CD14-positive monocyte (primary cell): ENCODE data around the gene IL13. TPM values are rescaled to one million over a fixed set of nuclear protein-coding genes. Genes with fewer than 3 reads are reported as not detected.

Source experiments
- DNase-seq, 3 donors: peaks; one replicate each; pipeline ENCODE4 v3.0.0-alpha.2; 2011 to 2022
- H2AFZ ChIP-seq: 2 replicates; pipeline ENCODE4 v1.6.0; 2012; ENCODE audit warnings: mild to moderate bottlenecking, low read depth, low read length, inconsistent platforms; ENCODE audit not compliant: insufficient read depth, poor library complexity, severe bottlenecking
- H3K27ac ChIP-seq, 2 donors: 1 replicate in 1 of 2; 2 replicates in 1 of 2; pipeline ENCODE4 v1.5.1; 2012 to 2013; ENCODE audit warnings: low read length in 2 of 2, control low read depth in 1 of 2, inconsistent platforms in 1 of 2, low read depth in 1 of 2, mild to moderate bottlenecking in 1 of 2
- H3K27me3 ChIP-seq, 2 donors: one replicate each; pipeline versions ENCODE4 v1.6.0 to v1.6.1; 2011 to 2013; ENCODE audit warnings: low read length in 2 of 2; ENCODE audit not compliant: control insufficient read depth in 2 of 2, insufficient read depth in 2 of 2
- H3K36me3 ChIP-seq, 2 donors: replicated peaks in 1 of 2; 1 replicate in 1 of 2; 2 replicates in 1 of 2; pipeline versions ENCODE4 v1.5.1 to v1.6.1; 2012 to 2013; ENCODE audit warnings: low read length in 2 of 2, control low read depth in 1 of 2, inconsistent platforms in 1 of 2, mild to moderate bottlenecking in 1 of 2; ENCODE audit not compliant: insufficient read depth in 2 of 2, control insufficient read depth in 1 of 2
- H3K4me1 ChIP-seq, 2 donors: 1 replicate in 1 of 2; 2 replicates in 1 of 2; pipeline versions ENCODE4 v1.5.1 to v1.6.1; 2012 to 2013; ENCODE audit warnings: low read length in 2 of 2, control low read depth in 1 of 2, inconsistent platforms in 1 of 2, mild to moderate bottlenecking in 1 of 2, moderate library complexity in 1 of 2; ENCODE audit not compliant: insufficient read depth in 2 of 2, control insufficient read depth in 1 of 2
- H3K4me2 ChIP-seq: replicated peaks from 2 replicates; pipeline ENCODE3; 2012; ENCODE audit warnings: low read length, moderate library complexity, mild to moderate bottlenecking; ENCODE audit not compliant: poor library complexity, severe bottlenecking; ENCODE audit errors: extremely low read depth
- H3K4me3 ChIP-seq, 3 experiments: fragments of 200-600 bp in 1 of 3; sonication (generic) in 1 of 3; replicated peaks in 1 of 3; 1 replicate in 2 of 3; 2 replicates in 1 of 3; pipeline ENCODE4 v1.5.1; 2011 to 2013; ENCODE audit warnings: low read length in 3 of 3, mild to moderate bottlenecking in 3 of 3, control low read depth in 2 of 3, low read depth in 2 of 3, inconsistent platforms in 1 of 3, moderate library complexity in 1 of 3
- H3K79me2 ChIP-seq: 2 replicates; pipeline ENCODE4 v1.6.0; 2012; ENCODE audit warnings: mild to moderate bottlenecking, control low read depth, inconsistent platforms, low read length, moderate library complexity; ENCODE audit not compliant: insufficient read depth
- H3K9ac ChIP-seq: 2 replicates; pipeline ENCODE4 v1.6.0; 2017; ENCODE audit warnings: low read length, mild to moderate bottlenecking; ENCODE audit not compliant: insufficient read depth, poor library complexity, severe bottlenecking
- H3K9me3 ChIP-seq, 2 donors: replicated peaks in 1 of 2; 1 replicate in 1 of 2; 2 replicates in 1 of 2; pipeline versions ENCODE4 v1.5.1 to v1.6.1; 2012 to 2013; ENCODE audit warnings: low read length in 2 of 2, control low read depth in 1 of 2; ENCODE audit not compliant: control insufficient read depth in 1 of 2, insufficient read depth in 1 of 2
- H4K20me1 ChIP-seq: 2 replicates; pipeline ENCODE4 v1.6.0; 2012; ENCODE audit warnings: mild to moderate bottlenecking, low read length, control low read depth, moderate library complexity; ENCODE audit not compliant: insufficient read depth
- H3K27ac Mint-ChIP-seq, 7 donors: one replicate each; pipeline ENCODE4 v1.8.0; 2020; ENCODE audit warnings: mild to moderate bottlenecking in 7 of 7, mixed read lengths in 7 of 7, moderate library complexity in 6 of 7, inconsistent platforms in 2 of 7
- H3K27me3 Mint-ChIP-seq, 3 donors: one replicate each; pipeline ENCODE4 v1.8.0; 2021 to 2022; ENCODE audit warnings: low read depth in 3 of 3, mild to moderate bottlenecking in 3 of 3, mixed read lengths in 3 of 3, moderate library complexity in 3 of 3, inconsistent platforms in 1 of 3
- H3K36me3 Mint-ChIP-seq, 2 donors: one replicate each; pipeline ENCODE4 v1.8.0; 2020; ENCODE audit warnings: mixed read lengths in 2 of 2, inconsistent platforms in 1 of 2, mild to moderate bottlenecking in 1 of 2
- H3K4me1 Mint-ChIP-seq: one replicate; pipeline ENCODE4 v1.8.0; 2020; ENCODE audit warnings: mild to moderate bottlenecking, mixed read lengths
- H3K4me3 Mint-ChIP-seq, 2 donors: one replicate each; pipeline ENCODE4 v1.8.0; 2020; ENCODE audit warnings: mild to moderate bottlenecking in 2 of 2, mixed read lengths in 2 of 2, moderate library complexity in 1 of 2
- H3K9me3 Mint-ChIP-seq, 7 donors: one replicate each; pipeline ENCODE4 v1.8.0; 2020 to 2022; ENCODE audit warnings: mixed read lengths in 7 of 7, mild to moderate bottlenecking in 6 of 7, moderate library complexity in 6 of 7, inconsistent platforms in 2 of 7
- CTCF ChIP-seq: fragments of 200-600 bp; IDR thresholded peaks from one replicate; pipeline ENCODE4 v1.8.0; 2022; ENCODE audit warnings: antibody characterized with exemption, mild to moderate bottlenecking
- WGBS: methylation state at CpG from one replicate; pipeline ENCODE4 v1.1.5; 2013; ENCODE audit warnings: missing lambda C conversion rate; ENCODE audit not compliant: insufficient coverage; 5-methylcytosine and 5-hydroxymethylcytosine counted together
- intact Hi-C, 2 donors: fragments of 100-400 bp; cut with micrococcal nuclease; formaldehyde crosslinking; loops; one replicate each; pipeline versions ENCODE4 v1.15.0 to v1.15.1; 2023
- polyA plus RNA-seq, 3 donors: library from polyadenylated mRNA; depleted of rRNA in 1 of 3; unstranded in 2 of 3; stranded (reverse) in 1 of 3; fragments of 300-500 nt in 2 of 3; fragments of >200 nt in 1 of 3; fragmentation: Illumina TruSeq in 2 of 3; gene quantifications; 1 replicate in 2 of 3; 2 replicates in 1 of 3; pipeline ENCODE4 v1.2.3, GENCODE V29; 2012 to 2021

The IL13 gene
- polyA plus RNA-seq, 3 donors = not detected

DNA sequence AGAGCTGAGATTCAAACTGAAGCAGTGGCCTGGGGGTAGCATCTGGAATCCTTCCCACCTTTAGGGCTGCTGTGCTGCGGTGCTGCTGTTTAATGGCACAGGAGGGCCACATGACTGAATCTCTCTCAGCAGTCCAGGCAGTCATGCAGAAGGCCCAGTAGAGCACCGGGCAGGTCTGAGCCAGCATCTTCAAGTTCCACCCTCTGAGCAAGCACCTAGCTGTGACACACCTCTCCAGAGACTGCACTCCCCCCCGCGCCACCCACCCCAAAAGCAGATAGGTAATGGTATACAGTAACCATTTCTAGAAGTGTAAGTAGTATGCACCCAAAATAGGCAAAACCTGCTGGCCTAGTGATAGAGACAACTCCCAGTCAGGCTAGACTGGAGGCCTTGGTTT, 24.0 kb downstream of the IL13 start:
- no peaks in the 10 kb centered on the region for H3K36me3 Mint-ChIP-seq

DNA sequence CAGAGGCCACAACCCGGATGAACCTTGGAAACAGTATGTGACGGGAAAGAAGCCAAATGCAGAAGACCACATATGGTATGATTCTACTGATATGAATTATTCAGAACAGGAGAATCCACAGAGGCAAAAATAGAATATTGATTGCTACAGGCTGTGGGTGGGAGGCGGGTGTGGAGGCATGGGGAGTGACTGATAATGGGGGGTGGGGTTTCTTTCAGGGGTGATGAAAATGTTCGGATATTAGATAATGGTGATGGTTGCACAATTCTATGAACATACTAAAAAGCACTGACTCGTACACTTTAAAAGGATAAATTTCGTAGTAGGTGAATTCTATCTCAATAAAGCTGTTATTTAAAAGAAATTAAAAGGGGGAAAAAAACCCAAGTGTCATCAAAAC, 26.5 kb downstream of the IL13 start:
- Mint-ChIP-seq H3K4me1 (peaks cover 23% of the 10 kb centered on the region), H3K4me3 (no peak overlapping the region), H3K27me3 (peaks cover 0 to 3% (median 0%) of the 10 kb centered on the region in 3 donors), H3K36me3 (no peaks in the 10 kb centered on the region), H3K9me3 (no peaks in the 10 kb centered on the region), H3K27ac (no peak overlapping the region)
- no peak overlapping the region for H3K27ac ChIP-seq
- H3K9me3 ChIP-seq = no peaks in the 10 kb centered on the region
- no peak for TF ChIP-seq CTCF
- H3K27me3 ChIP-seq = no peaks in the 10 kb centered on the region
- intact Hi-C loops = no loop called here
- H3K4me2 ChIP-seq = no peak overlapping the region
- no peaks in the 10 kb centered on the region for H3K36me3 ChIP-seq
- H4K20me1 ChIP-seq = no peaks in the 10 kb centered on the region
- H3K4me3 ChIP-seq = no peak overlapping the region
- no peak for DNase-seq
- 94% methylated on average over 3 of the region's 6 CpGs for WGBS
- H2AFZ ChIP-seq = no peak overlapping the region
- H3K79me2 ChIP-seq = no peaks in the 10 kb centered on the region
- no peak overlapping the region for H3K9ac ChIP-seq
- H3K4me1 ChIP-seq = peaks cover 14 to 15% of the 10 kb centered on the region in 2 donors

More for the DNA sequence above, 24.0 kb downstream of the IL13 start:
- no peak overlapping the region for H2AFZ ChIP-seq
- no peak overlapping the region for H3K27ac ChIP-seq
- peaks cover 5% of the 10 kb centered on the region for H3K4me1 Mint-ChIP-seq
- DNase-seq = no peak
- no peak for TF ChIP-seq CTCF
- 89% methylated on average over 1 of the region's 4 CpGs for WGBS
- no peaks in the 10 kb centered on the region for H3K9me3 Mint-ChIP-seq
- no peak overlapping the region for H3K9ac ChIP-seq
- no peaks in the 10 kb centered on the region for H3K79me2 ChIP-seq
- no peaks in the 10 kb centered on the region for H4K20me1 ChIP-seq
- H3K4me3 Mint-ChIP-seq = no peak overlapping the region
- H3K36me3 ChIP-seq = no peaks in the 10 kb centered on the region
- H3K27ac Mint-ChIP-seq = no peak overlapping the region
- no peaks in the 10 kb centered on the region for H3K4me1 ChIP-seq
- H3K4me3 ChIP-seq = no peak overlapping the region
- no peak overlapping the region for H3K4me2 ChIP-seq
- intact Hi-C loops = no loop called here
- peaks cover 0 to 6% (median 0%) of the 10 kb centered on the region in 3 donors for H3K27me3 Mint-ChIP-seq
- no peaks in the 10 kb centered on the region for H3K9me3 ChIP-seq
- no peaks in the 10 kb centered on the region for H3K27me3 ChIP-seq
